ENCODE data around the gene IQCK.

Gene IQCK

GRCh38 chr16:19844945-19845641 lies 127.0 kb downstream of the IQCK start:
- DNase-seq (ENCODE audit: extremely low spot score) = no peak
- TF ChIP-seq NFRKB (IDR thresholded peaks at IDR 0.05) = no peak
- no peak for TF ChIP-seq TARDBP (IDR thresholded peaks at IDR 0.05)
- no peak for TF ChIP-seq CTBP1 (IDR thresholded peaks at IDR 0.05; ENCODE audit: borderline replicate concordance)
- TF ChIP-seq ARNT (IDR thresholded peaks at IDR 0.05) = no peak
- no peak for TF ChIP-seq L3MBTL2 (conservative IDR thresholded peaks at IDR 0.05)
- TF ChIP-seq FOXK2 (IDR thresholded peaks at IDR 0.05) = no peak
- TF ChIP-seq FOXM1 (IDR thresholded peaks at IDR 0.05; ENCODE audit: borderline replicate concordance) = no peak
- TF ChIP-seq BHLHE40 (IDR thresholded peaks at IDR 0.05; ENCODE audit: borderline replicate concordance) = no peak
- no peak for TF ChIP-seq ELF4 (IDR thresholded peaks at IDR 0.05)
- no peak for TF ChIP-seq FOXA1 (IDR thresholded peaks at IDR 0.05)
- TF ChIP-seq HDGF (IDR thresholded peaks at IDR 0.05; ENCODE audit: borderline replicate concordance) = no peak
- CTCF ChIA-PET = no interaction called here
- POLR2A ChIA-PET = interaction anchor here (0.7 kb wide), 1 partner anchor 9 kb away, joined by 3 read pairs; no protein-coding TSS in a partner anchor

- no peak for DNase-seq (ENCODE audit: extremely low spot score)
- POLR2A ChIA-PET = no interaction called here
- CTCF ChIA-PET = no interaction called here
- TF ChIP-seq CTBP1 (IDR thresholded peaks at IDR 0.05; ENCODE audit: borderline replicate concordance) = no peak
- no peak for TF ChIP-seq ZNF384 (IDR thresholded peaks at IDR 0.05)
- no peak for TF ChIP-seq NFRKB (IDR thresholded peaks at IDR 0.05)
- TF ChIP-seq ELF4 (IDR thresholded peaks at IDR 0.05) = no peak
- no peak for TF ChIP-seq FOXK2 (IDR thresholded peaks at IDR 0.05)
- no peak for TF ChIP-seq TARDBP (IDR thresholded peaks at IDR 0.05)
- no peak for TF ChIP-seq L3MBTL2 (conservative IDR thresholded peaks at IDR 0.05)
Observed at GRCh38 chr16:19846436-19846835, 128.4 kb downstream of the IQCK start.

GRCh38 chr16:19848756-19849155 lies 130.7 kb downstream of the IQCK start:
- ChIA-PET POLR2A (no interaction called here), CTCF (no interaction called here)
- DNase-seq (ENCODE audit: extremely low spot score) = no peak
- TF ChIP-seq ARNT (IDR thresholded peaks at IDR 0.05) (no peak), TARDBP (IDR thresholded peaks at IDR 0.05) (no peak), PKNOX1 (IDR thresholded peaks at IDR 0.05) (no peak), ELF4 (IDR thresholded peaks at IDR 0.05) (no peak), FOXA1 (IDR thresholded peaks at IDR 0.05) (no peak), FOXM1 (IDR thresholded peaks at IDR 0.05; ENCODE audit: borderline replicate concordance) (no peak), SP1 (IDR thresholded peaks at IDR 0.05) (no peak), FOXK2 (IDR thresholded peaks at IDR 0.05) (no peak), HDGF (IDR thresholded peaks at IDR 0.05; ENCODE audit: borderline replicate concordance) (no peak), SUZ12 (IDR thresholded peaks at IDR 0.05) (no peak), NFRKB (IDR thresholded peaks at IDR 0.05) (no peak), L3MBTL2 (conservative IDR thresholded peaks at IDR 0.05) (no peak), CTBP1 (IDR thresholded peaks at IDR 0.05; ENCODE audit: borderline replicate concordance) (no peak), LEF1 (IDR thresholded peaks at IDR 0.05; ENCODE audit: borderline replicate concordance) (no peak), BHLHE40 (IDR thresholded peaks at IDR 0.05; ENCODE audit: borderline replicate concordance) (no peak), ZNF384 (IDR thresholded peaks at IDR 0.05) (no peak)

GRCh38 chr16:19850131-19850817 lies 132.2 kb downstream of the IQCK start:
- CTCF ChIA-PET = no interaction called here
- DNase-seq (ENCODE audit: extremely low spot score) = no peak

GRCh38 chr16:19851476-19851875 lies 133.4 kb downstream of the IQCK start:
- TF ChIP-seq TARDBP (IDR thresholded peaks at IDR 0.05) = no peak
- TF ChIP-seq ARNT (IDR thresholded peaks at IDR 0.05) = no peak
- no peak for TF ChIP-seq SP1 (IDR thresholded peaks at IDR 0.05)
- no peak for TF ChIP-seq SUZ12 (IDR thresholded peaks at IDR 0.05)
- no peak for TF ChIP-seq FOXM1 (IDR thresholded peaks at IDR 0.05; ENCODE audit: borderline replicate concordance)
- no peak for TF ChIP-seq BHLHE40 (IDR thresholded peaks at IDR 0.05; ENCODE audit: borderline replicate concordance)
- no peak for TF ChIP-seq NFRKB (IDR thresholded peaks at IDR 0.05)
- no peak for TF ChIP-seq CTBP1 (IDR thresholded peaks at IDR 0.05; ENCODE audit: borderline replicate concordance)
- TF ChIP-seq FOXK2 (IDR thresholded peaks at IDR 0.05) = no peak
- no peak for TF ChIP-seq FOXA1 (IDR thresholded peaks at IDR 0.05)
- no peak for TF ChIP-seq PKNOX1 (IDR thresholded peaks at IDR 0.05)
- no peak for TF ChIP-seq L3MBTL2 (conservative IDR thresholded peaks at IDR 0.05)
- TF ChIP-seq LEF1 (IDR thresholded peaks at IDR 0.05; ENCODE audit: borderline replicate concordance) = no peak
- no peak for TF ChIP-seq HDGF (IDR thresholded peaks at IDR 0.05; ENCODE audit: borderline replicate concordance)
- no peak for TF ChIP-seq ZNF384 (IDR thresholded peaks at IDR 0.05)
- no peak for TF ChIP-seq ELF4 (IDR thresholded peaks at IDR 0.05)
- ChIA-PET CTCF (interaction anchor here (1.0 kb wide), 1 partner anchor 35 kb away, joined by 4 read pairs; no protein-coding TSS in a partner anchor), POLR2A (no interaction called here)
- DNase-seq (ENCODE audit: extremely low spot score) = no peak

More at GRCh38 chr16:19850131-19850817, 132.2 kb downstream of the IQCK start:
- TF ChIP-seq L3MBTL2 (conservative IDR thresholded peaks at IDR 0.05) (no peak), FOXA1 (IDR thresholded peaks at IDR 0.05) (no peak), NFRKB (IDR thresholded peaks at IDR 0.05) (no peak), TARDBP (IDR thresholded peaks at IDR 0.05) (no peak)
- POLR2A ChIA-PET = no interaction called here

GRCh38 chr16:19853132-19853741 lies 135.2 kb downstream of the IQCK start:
- ChIA-PET CTCF (no interaction called here), POLR2A (no interaction called here)

More at GRCh38 chr16:19853132-19853741, 135.2 kb downstream of the IQCK start:
- DNase-seq (ENCODE audit: extremely low spot score) = no peak
- TF ChIP-seq ZNF384 (IDR thresholded peaks at IDR 0.05) (no peak), ELF4 (IDR thresholded peaks at IDR 0.05) (no peak), FOXA1 (IDR thresholded peaks at IDR 0.05) (no peak), L3MBTL2 (conservative IDR thresholded peaks at IDR 0.05) (no peak), HDGF (IDR thresholded peaks at IDR 0.05; ENCODE audit: borderline replicate concordance) (no peak), FOXK2 (IDR thresholded peaks at IDR 0.05) (no peak), SUZ12 (IDR thresholded peaks at IDR 0.05) (no peak), PKNOX1 (IDR thresholded peaks at IDR 0.05) (no peak), ARNT (IDR thresholded peaks at IDR 0.05) (no peak), TARDBP (IDR thresholded peaks at IDR 0.05) (no peak), SP1 (IDR thresholded peaks at IDR 0.05) (no peak), BHLHE40 (IDR thresholded peaks at IDR 0.05; ENCODE audit: borderline replicate concordance) (no peak), FOXM1 (IDR thresholded peaks at IDR 0.05; ENCODE audit: borderline replicate concordance) (no peak), CTBP1 (IDR thresholded peaks at IDR 0.05; ENCODE audit: borderline replicate concordance) (no peak), LEF1 (IDR thresholded peaks at IDR 0.05; ENCODE audit: borderline replicate concordance) (no peak), NFRKB (IDR thresholded peaks at IDR 0.05) (no peak)
